Amygdala (tissue), 56 donors: ENCODE data around the gene SPSB3.
A peak's percentile ranks its signal among the peaks of the same experiment; 100 is the strongest.

ENCODE experiments used
- DNase-seq, 56 donors: peaks; one replicate each; lab custom pipeline; 2025; lab: John Stamatoyannopoulos, UW

SPSB3 gene

GRCh38 chr16:1766701-1767100 is 15.7 kb downstream of the SPSB3 start:
- no peak for DNase-seq

GRCh38 chr16:1766231-1766630 is 16.1 kb downstream of the SPSB3 start:
- DNase-seq, result no peak

- no peak for DNase-seq
These were observed 16.5 kb downstream of the SPSB3 start for GRCh38 chr16:1765826-1766225.

- no peak for DNase-seq
These were observed 17.4 kb downstream of the SPSB3 start for GRCh38 chr16:1764971-1765370.

- DNase-seq, result peak in 1 of 56 donors; percentile 38
These were observed 18.6 kb downstream of the SPSB3 start for GRCh38 chr16:1763521-1764511.

- peak in 3 of 56 donors; percentile 12 to 37 (median 22) for DNase-seq
These were observed 19.4 kb downstream of the SPSB3 start for GRCh38 chr16:1762879-1763520.

- no peak for DNase-seq
These were observed 20.0 kb downstream of the SPSB3 start for GRCh38 chr16:1762196-1762878.

- DNase-seq, result no peak
These were observed 20.6 kb downstream of the SPSB3 start for GRCh38 chr16:1761751-1762150.

- DNase-seq, result no peak
These were observed 21.5 kb downstream of the SPSB3 start for GRCh38 chr16:1760911-1761310.

- DNase-seq, result no peak
These were observed 22.9 kb downstream of the SPSB3 start for GRCh38 chr16:1759511-1759910.

- no peak for DNase-seq
These were observed 23.4 kb downstream of the SPSB3 start for GRCh38 chr16:1758923-1759322.

GRCh38 chr16:1757714-1758461 is 24.5 kb downstream of the SPSB3 start:
- no peak for DNase-seq

GRCh38 chr16:1754204-1754603 is 28.2 kb downstream of the SPSB3 start:
- DNase-seq, result no peak

GRCh38 chr16:1752853-1753252 is 29.5 kb downstream of the SPSB3 start:
- DNase-seq, result no peak

GRCh38 chr16:1751946-1752345 is 30.4 kb downstream of the SPSB3 start:
- DNase-seq, result no peak

- DNase-seq, result no peak
These were observed 32.9 kb downstream of the SPSB3 start for GRCh38 chr16:1749152-1750117.

GRCh38 chr16:1747934-1748333 is 34.4 kb downstream of the SPSB3 start:
- no peak for DNase-seq

- no peak for DNase-seq
These were observed 35.6 kb downstream of the SPSB3 start for GRCh38 chr16:1746693-1747195.
